Keratinocyte (primary cell): ENCODE results near the gene TXLNG. TPM values are rescaled to one million over a fixed set of nuclear protein-coding genes. Genes with fewer than 3 reads are reported as not detected.

Source experiments
- DNase-seq: peaks from one replicate; pipeline ENCODE4 v3.0.0-alpha.2; 2011; ENCODE audit warnings: low read depth, missing footprints, low spot score
- FAIRE-seq: peaks from 2 replicates; lab custom pipeline; 2011; peaks lifted over from hg19 to GRCh38; lab: Jason Lieb, UNC
- H2AFZ ChIP-seq: 2 replicates; pipeline ENCODE4 v1.6.0; 2012; ENCODE audit warnings: low read length, control low read depth, inconsistent platforms; ENCODE audit not compliant: control insufficient read depth
- H3K27ac ChIP-seq: 2 replicates; pipeline ENCODE4 v1.5.1; 2011; ENCODE audit warnings: low read length; ENCODE audit not compliant: control insufficient read depth, insufficient read depth
- H3K27me3 ChIP-seq: 3 replicates; pipeline ENCODE4 v1.6.0; 2011; ENCODE audit warnings: low read length; ENCODE audit not compliant: control insufficient read depth, insufficient read depth; ENCODE audit errors: extremely low read depth
- H3K36me3 ChIP-seq, 2 experiments: 2 replicates in 1 of 2; 3 replicates in 1 of 2; pipeline ENCODE4 v1.5.1; 2011; ENCODE audit warnings: low read length in 2 of 2, mild to moderate bottlenecking in 1 of 2; ENCODE audit not compliant: control insufficient read depth in 2 of 2, insufficient read depth in 2 of 2; ENCODE audit errors: extremely low read depth in 1 of 2
- H3K4me1 ChIP-seq: 3 replicates; pipeline ENCODE4 v1.5.1; 2011; ENCODE audit warnings: low read length; ENCODE audit not compliant: control insufficient read depth, insufficient read depth; ENCODE audit errors: extremely low read depth
- H3K4me2 ChIP-seq: 3 replicates; pipeline ENCODE4 v1.6.0; 2011; ENCODE audit warnings: low read depth, low read length; ENCODE audit not compliant: control insufficient read depth, insufficient read depth; ENCODE audit errors: extremely low read depth
- H3K4me3 ChIP-seq, 3 experiments: fragments of 200-600 bp in 1 of 3; sonication (generic) in 1 of 3; 2 replicates in 2 of 3; 3 replicates in 1 of 3; pipeline ENCODE4 v1.5.1; 2011 to 2016; ENCODE audit warnings: low read length in 3 of 3, mild to moderate bottlenecking in 3 of 3, control low read depth in 2 of 3, inconsistent platforms in 1 of 3, low read depth in 1 of 3, mixed read lengths in 1 of 3, mixed run types in 1 of 3, moderate library complexity in 1 of 3; ENCODE audit not compliant: control insufficient read depth in 2 of 3, insufficient read depth in 2 of 3; ENCODE audit errors: extremely low read depth in 1 of 3
- H3K79me2 ChIP-seq: 2 replicates; pipeline ENCODE4 v1.6.0; 2012; ENCODE audit warnings: low read length; ENCODE audit not compliant: control insufficient read depth, insufficient read depth
- H3K9ac ChIP-seq: 3 replicates; pipeline ENCODE4 v1.6.0; 2011; ENCODE audit warnings: low read length; ENCODE audit not compliant: control insufficient read depth, insufficient read depth; ENCODE audit errors: extremely low read depth
- H3K9me1 ChIP-seq: 3 replicates; pipeline ENCODE4 v1.6.0; 2011; ENCODE audit warnings: low read length; ENCODE audit not compliant: control insufficient read depth, insufficient read depth; ENCODE audit errors: extremely low read depth
- H3K9me3 ChIP-seq: 2 replicates; pipeline ENCODE4 v1.5.1; 2012; ENCODE audit warnings: low read depth, low read length; ENCODE audit not compliant: control insufficient read depth
- H4K20me1 ChIP-seq: 3 replicates; pipeline ENCODE4 v1.6.0; 2011; ENCODE audit warnings: low read length; ENCODE audit not compliant: control insufficient read depth, insufficient read depth; ENCODE audit errors: extremely low read depth
- EZH2 ChIP-seq: IDR thresholded peaks from one replicate; pipeline ENCODE4 v1.6.1; 2012; ENCODE audit warnings: inconsistent platforms, mild to moderate bottlenecking, low read length, moderate library complexity
- dilution Hi-C: fragments of 300-500 bp; cut with MboI; formaldehyde crosslinking; loops from one replicate; pipeline ENCODE4 v1.7.0; 2020; ENCODE audit warnings: low sequenced_read_pairs; ENCODE audit not compliant: extremely low pct_ligation_motif_present
- polyA plus RNA-seq, 5 experiments: library from polyadenylated mRNA; depleted of rRNA in 3 of 5; stranded (reverse) in 3 of 5; stranded (forward) in 1 of 5; unstranded in 1 of 5; fragments of >200 nt; gene quantifications; 1 replicate in 1 of 5; 2 replicates in 3 of 5; 3 replicates in 1 of 5; pipeline versions ENCODE4 v1.2.1 to v1.2.3, GENCODE V29; 2011 to 2012; ENCODE audit warnings: missing spikeins in 2 of 5, low read depth in 1 of 5, low replicate concordance in 1 of 5
- TF ChIP-seq, protein P1 (sequence below), 3 experiments: IDR thresholded peaks in 1 of 3; conservative IDR thresholded peaks in 1 of 3; optimal IDR thresholded peaks in 1 of 3; 2 replicates in 2 of 3; 3 replicates in 1 of 3; pipeline versions ENCODE3 to v1.5.1; 2011; ENCODE audit warnings: low read length in 3 of 3, mild to moderate bottlenecking in 3 of 3, moderate library complexity in 2 of 3, control low read depth in 1 of 3, inconsistent platforms in 1 of 3; ENCODE audit not compliant: insufficient read depth in 2 of 3; ENCODE audit errors: extremely low read depth in 1 of 3

TXLNG gene
- polyA plus RNA-seq, 1 donor (not counting 4 experiments of a cell fraction or from before 2014, with no cell fraction given), result 38.5 TPM

- FAIRE-seq, result no peak
- no peak overlapping the region for H2AFZ ChIP-seq
- TF ChIP-seq, protein P1, sequence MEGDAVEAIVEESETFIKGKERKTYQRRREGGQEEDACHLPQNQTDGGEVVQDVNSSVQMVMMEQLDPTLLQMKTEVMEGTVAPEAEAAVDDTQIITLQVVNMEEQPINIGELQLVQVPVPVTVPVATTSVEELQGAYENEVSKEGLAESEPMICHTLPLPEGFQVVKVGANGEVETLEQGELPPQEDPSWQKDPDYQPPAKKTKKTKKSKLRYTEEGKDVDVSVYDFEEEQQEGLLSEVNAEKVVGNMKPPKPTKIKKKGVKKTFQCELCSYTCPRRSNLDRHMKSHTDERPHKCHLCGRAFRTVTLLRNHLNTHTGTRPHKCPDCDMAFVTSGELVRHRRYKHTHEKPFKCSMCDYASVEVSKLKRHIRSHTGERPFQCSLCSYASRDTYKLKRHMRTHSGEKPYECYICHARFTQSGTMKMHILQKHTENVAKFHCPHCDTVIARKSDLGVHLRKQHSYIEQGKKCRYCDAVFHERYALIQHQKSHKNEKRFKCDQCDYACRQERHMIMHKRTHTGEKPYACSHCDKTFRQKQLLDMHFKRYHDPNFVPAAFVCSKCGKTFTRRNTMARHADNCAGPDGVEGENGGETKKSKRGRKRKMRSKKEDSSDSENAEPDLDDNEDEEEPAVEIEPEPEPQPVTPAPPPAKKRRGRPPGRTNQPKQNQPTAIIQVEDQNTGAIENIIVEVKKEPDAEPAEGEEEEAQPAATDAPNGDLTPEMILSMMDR (optimal IDR thresholded peaks at IDR 0.05 in 1 of 3, IDR thresholded peaks at IDR 0.05 in 1 of 3, conservative IDR thresholded peaks at IDR 0.05 in 1 of 3; ENCODE audit: extremely low read depth in 1 of 3, insufficient read depth in 2 of 3, low read length in 3 of 3), result no peak
- TF ChIP-seq EZH2, result no peak
Observed at GRCh38 chrX:16876696-16877095, 90.4 kb downstream of the TXLNG start.

GRCh38 chrX:16882169-16882568, 95.9 kb downstream of the TXLNG start:
- DNase-seq, result no peak
- no peaks in the 10 kb centered on the region for H3K36me3 ChIP-seq
- dilution Hi-C loops, result no loop called here
- H3K27me3 ChIP-seq, result peaks cover 14% of the 10 kb centered on the region
- no peaks in the 10 kb centered on the region for H3K9me3 ChIP-seq
- H3K79me2 ChIP-seq, result no peaks in the 10 kb centered on the region
- H3K4me3 ChIP-seq, result peak overlapping the region in 1 of 3 experiments; percentile 38
- no peak for TF ChIP-seq EZH2
- TF ChIP-seq, protein P1 (optimal IDR thresholded peaks at IDR 0.05 in 1 of 3, IDR thresholded peaks at IDR 0.05 in 1 of 3, conservative IDR thresholded peaks at IDR 0.05 in 1 of 3; ENCODE audit: extremely low read depth in 1 of 3, insufficient read depth in 2 of 3, low read length in 3 of 3), result no peak
- no peak for FAIRE-seq
- no peak overlapping the region for H3K27ac ChIP-seq
- no peaks in the 10 kb centered on the region for H3K9me1 ChIP-seq
- peak overlapping the region; percentile 90 for H3K4me2 ChIP-seq
- H2AFZ ChIP-seq, result peak overlapping the region; percentile 37
- no peaks in the 10 kb centered on the region for H4K20me1 ChIP-seq
- H3K9ac ChIP-seq, result peak overlapping the region; percentile 61
- peaks cover 6% of the 10 kb centered on the region for H3K4me1 ChIP-seq

More at GRCh38 chrX:16876696-16877095, 90.4 kb downstream of the TXLNG start:
- H3K9me1 ChIP-seq, result no peaks in the 10 kb centered on the region
- peaks cover 3% of the 10 kb centered on the region for H3K4me1 ChIP-seq
- no peak for DNase-seq
- no peak overlapping the region for H3K27ac ChIP-seq
- H3K4me2 ChIP-seq, result no peak overlapping the region
- no peak overlapping the region for H3K9ac ChIP-seq
- no peaks in the 10 kb centered on the region for H3K9me3 ChIP-seq
- H3K79me2 ChIP-seq, result no peaks in the 10 kb centered on the region
- peaks cover 8% of the 10 kb centered on the region for H3K27me3 ChIP-seq
- H3K4me3 ChIP-seq, result no peak overlapping the region
- no peaks in the 10 kb centered on the region for H3K36me3 ChIP-seq
- no peaks in the 10 kb centered on the region for H4K20me1 ChIP-seq
- dilution Hi-C loops, result no loop called here
